HG02884 (cell line): ENCODE results near the gene CPXM1.
"Not testable (repeated sequence)": the region's sequence is repeated elsewhere in the genome, so short reads cannot be mapped to it uniquely, and the experiment has no call there.

Experiments used
- ATAC-seq: cut with Tn5 transposase; IDR thresholded peaks from one replicate; pipeline ENCODE4 v1.9.1; 2021; ENCODE audit warnings: mild to moderate bottlenecking, moderate library complexity; ENCODE audit not compliant: unreplicated experiment

The CPXM1 gene

DNA sequence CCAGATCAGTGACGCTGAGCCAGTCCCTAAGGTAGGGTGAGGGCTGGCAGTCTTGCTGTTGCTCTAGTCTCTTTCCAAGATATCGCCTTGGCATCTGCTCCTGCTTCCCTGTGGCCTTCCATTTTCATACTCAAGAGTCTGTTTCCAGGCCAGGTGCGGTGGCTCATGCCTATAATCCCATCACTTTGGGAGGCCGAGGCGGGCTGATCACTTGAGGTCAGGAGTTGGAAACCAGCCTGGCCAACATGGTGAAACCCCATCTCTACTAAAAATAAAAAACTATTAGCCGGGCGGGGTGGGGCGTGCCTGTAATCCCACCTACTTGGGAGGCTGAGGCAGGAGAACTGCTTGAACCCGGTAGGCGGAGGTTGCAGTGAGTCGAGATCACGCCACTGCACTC is 30.3 kb downstream of the CPXM1 start:
- not testable (repeated sequence) for ATAC-seq

GRCh38 chr20:2768632-2769015 is 31.8 kb downstream of the CPXM1 start:
- ATAC-seq, result no peak

DNA sequence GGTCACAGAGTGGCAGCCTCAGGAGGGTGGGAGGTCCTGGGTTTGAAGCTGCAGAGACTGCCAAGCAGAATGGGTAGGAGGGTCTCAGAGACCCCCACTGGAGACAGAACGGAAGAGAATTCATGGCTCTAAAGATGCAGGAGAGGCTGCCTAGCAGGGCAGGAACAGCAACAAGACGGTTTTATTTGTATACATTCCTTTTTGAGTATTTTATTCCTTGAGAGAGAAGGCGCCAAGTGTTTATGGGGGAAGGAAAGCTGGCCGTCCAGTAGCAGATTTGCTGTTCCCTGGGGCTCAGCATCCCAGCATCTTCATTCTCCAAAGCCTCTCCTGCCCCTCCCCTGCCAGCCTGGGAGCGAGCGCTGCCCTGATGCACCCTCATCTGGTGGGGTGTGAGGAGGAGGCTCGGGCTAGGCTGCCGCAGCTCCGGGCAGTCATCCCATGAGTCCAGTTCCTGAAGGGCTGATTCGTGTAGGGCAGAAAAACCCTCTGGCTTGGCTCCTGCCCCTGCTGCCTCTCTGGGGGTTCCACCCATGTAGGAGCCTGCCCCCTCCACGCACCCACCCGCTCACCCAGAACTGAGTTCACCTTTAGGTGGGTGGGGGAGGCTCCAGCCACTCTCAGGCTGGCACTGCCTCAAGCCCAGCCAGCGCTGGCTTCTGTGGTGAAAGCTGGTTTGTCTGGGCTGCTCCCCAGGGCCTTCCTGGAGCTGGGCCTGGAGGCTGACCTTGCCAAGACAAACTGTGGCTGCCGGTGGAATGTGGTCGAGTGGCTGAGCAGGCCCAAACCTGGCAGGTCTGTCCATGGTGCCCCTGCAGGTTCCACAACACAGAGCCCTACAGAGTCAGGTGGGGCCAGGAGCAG is 32.4 kb downstream of the CPXM1 start:
- ATAC-seq, result no peak

GRCh38 chr20:2763186-2763585 is 37.2 kb downstream of the CPXM1 start:
- no peak for ATAC-seq

GRCh38 chr20:2762578-2763131 is 37.8 kb downstream of the CPXM1 start:
- ATAC-seq, result no peak

GRCh38 chr20:2761885-2762284 is 38.5 kb downstream of the CPXM1 start:
- ATAC-seq, result no peak

DNA sequence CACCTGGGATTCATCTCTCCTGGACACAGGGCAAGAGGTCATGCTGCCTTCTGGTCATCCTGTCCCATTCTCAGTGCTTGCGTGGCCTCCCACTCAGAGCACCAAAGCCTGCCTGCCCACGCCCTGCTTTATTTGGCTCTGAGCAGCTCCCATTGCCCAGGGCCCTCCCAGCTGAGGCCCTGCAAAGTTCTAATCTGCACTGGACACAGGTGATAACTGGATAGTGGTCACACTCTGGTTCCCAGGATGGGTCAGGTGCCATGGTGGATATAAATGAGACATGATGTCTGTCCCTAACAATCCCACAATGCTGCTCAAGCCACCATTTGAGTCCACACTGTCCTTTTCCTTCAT is 39.5 kb downstream of the CPXM1 start:
- no peak for ATAC-seq

DNA sequence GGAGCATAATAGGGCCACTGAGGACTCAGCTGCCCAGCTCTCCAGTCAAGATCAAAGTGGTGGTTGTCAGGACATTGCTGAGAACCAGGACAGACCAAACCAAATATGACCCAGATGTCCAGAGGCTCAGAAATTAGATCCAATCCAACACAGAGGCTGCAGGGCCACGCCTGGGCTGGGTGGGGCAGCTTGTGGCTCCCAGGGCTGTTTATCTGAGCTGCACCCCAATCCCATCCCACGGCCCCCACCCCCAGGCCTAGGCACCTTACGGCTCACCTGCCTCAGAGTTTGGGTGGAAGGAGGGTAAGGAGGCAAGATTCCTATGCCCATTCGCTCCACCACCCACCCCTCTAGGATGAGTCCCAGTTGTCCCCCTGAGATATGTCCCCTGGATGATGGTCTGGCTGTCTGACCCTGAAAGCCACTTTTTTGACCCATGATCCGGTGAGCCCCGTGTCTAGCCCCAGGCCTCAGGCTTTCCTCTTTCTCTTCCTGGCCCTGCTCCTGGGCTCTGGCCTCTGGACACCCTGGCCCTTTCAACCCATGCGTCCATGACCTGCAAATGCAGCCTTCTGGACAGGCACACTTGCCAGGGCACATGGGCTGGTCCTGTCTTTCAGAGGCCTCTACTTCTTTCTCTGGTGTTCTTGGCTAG is 40.0 kb downstream of the CPXM1 start:
- no peak for ATAC-seq

DNA sequence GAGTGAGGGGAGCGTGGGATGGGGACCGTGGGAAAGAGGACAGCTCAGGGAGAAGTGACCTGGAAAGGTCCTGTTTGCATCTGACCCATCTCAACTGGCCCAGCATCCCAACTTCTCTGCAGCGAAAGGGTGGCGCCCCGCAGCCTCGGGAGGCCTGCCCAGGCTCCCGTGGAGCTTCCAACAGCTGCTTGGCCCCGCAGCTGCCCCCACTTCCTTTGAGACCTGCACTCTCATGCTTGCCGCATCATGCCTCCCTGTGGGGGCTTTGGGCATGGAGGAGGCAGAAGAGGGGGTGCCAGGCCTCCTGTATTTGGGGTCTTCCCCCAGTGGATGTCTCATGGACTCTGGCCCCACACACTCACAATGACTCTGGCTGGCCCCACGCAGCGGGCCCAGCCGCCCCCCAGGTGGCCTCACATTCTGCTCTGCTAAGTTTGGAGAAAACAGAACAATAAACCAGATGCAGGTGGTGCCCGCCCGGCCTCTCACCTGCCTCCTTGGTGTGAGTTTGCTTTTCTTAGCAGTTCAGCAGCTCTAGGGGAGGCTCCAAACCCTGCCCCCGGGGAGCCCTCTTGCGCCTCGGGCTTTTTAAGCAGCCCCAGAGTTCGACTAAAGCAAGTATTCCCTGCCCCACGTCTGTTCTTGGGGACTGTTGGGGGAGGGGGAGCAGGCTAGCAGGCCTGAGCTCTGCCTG is 40.7 kb downstream of the CPXM1 start:
- no peak for ATAC-seq

- ATAC-seq, result no peak
Measured at GRCh38 chr20:2759143-2759542, 41.3 kb downstream of the CPXM1 start.

DNA sequence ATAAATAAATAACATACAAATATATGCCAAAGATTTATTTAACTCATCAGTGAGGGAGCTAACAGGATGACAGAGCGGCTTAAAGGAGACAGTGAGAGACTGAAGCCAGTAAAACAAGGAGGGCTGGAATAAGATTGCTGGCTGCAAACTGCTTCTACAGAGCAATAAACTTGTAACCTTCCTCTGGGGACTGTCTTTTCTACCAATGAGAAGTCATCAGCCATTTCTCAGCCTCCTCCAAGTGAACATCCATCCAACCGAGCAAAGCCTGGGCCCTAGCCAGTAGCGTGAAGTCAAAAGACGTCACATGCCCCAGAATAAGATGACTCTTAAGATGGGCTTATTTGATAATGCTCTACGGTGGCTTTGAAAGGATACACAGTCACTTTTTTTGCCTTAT is 42.5 kb downstream of the CPXM1 start:
- ATAC-seq, result no peak

DNA sequence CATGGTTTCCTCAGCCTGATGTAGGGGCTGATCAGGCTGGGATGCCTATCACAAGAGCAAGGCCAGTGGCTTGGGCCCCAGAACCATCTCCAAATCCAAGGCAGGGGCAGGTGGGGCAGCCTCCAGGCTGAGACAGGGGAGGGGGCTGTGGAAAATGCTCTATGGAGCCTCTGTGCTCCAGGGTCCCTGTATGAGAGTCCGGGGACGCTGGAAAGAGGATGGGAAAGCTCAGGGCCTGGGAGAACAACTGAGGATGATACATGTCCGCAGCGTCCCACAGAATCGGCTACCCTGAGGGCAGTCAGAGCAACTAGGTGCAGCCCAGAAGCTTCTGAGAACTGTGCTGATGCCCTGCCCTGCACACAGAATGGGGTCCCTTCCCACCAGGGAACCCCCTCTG is 43.4 kb downstream of the CPXM1 start:
- no peak for ATAC-seq

- ATAC-seq, result no peak
Measured at GRCh38 chr20:2756056-2756611, 44.3 kb downstream of the CPXM1 start.

DNA sequence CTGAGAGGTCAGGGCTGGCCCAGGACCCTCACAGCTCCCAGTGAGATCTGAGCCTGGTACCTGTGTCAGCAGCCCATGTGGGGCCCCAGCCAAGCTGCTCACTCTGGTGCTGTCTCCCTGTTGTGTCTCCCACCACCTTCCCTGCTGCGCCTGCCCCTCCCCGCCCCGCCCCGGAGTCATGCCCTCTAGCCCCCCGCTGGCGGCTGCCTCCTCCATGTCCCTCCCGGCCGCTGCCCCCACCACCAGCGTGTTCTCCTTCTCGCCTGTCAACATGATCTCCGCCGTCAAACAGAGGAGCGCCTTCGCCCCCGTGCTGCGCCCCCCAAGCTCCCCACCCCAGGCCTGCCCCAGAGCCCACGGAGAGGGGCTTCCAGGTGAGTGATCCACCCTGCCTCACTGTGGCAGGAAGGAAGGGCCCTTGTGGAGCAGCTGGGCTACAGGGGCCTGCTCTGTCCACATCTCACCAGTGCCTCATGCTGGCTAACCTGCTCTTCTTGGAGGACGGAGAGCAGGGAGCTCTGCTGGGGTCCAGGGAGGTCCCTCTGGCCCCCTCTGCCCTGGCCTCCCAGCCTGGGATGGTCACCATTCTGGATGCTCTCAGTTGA is 44.9 kb downstream of the CPXM1 start:
- ATAC-seq, result no peak

DNA sequence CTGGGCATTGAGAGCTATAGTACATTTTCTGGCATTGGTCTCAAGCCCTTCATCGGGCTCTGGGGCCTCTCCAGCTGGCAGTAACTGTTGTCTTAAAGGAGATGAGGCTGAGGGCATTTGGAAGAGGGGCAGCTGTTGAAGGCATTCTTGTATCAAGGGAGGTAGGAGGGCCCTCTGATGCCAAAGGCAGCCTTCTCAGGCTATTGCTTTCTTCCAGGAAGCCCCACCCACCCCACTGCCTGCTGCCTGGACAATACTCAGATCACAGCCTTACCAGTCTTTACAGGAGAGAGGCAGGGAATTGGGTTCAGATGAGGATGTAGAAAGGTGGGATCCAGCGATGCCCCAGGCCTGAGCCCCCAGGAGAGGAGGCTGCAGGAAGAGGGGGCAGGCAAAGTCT is 46.0 kb downstream of the CPXM1 start:
- ATAC-seq, result no peak

DNA sequence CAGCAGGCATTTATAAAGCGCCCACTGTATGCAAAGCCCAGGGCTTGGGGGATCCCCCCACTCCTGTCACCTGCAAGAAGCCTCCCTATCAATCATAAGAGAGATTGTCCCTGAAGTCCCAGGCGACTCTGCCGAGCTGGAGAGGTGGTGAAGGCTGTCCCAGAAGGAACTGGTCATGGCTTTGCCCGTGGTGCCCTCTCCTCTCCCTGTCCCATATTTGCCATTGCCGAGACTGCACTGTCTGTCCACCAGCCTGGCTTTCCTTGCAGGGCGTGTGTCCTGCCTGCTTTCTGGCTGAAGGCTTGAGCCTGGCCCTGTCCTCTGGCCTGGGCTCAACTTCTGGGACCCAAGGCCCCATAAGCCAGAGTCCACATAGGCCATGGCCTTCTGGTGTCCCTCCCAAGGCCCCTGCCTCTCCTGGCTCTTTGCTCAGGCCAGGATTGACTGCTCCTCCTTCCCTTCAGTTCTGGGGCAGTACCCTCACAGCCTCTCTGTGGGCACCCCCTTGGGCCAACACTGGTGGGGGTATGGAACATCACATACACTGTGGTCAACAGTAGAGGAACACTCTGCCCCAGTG is 46.9 kb downstream of the CPXM1 start:
- ATAC-seq, result no peak

DNA sequence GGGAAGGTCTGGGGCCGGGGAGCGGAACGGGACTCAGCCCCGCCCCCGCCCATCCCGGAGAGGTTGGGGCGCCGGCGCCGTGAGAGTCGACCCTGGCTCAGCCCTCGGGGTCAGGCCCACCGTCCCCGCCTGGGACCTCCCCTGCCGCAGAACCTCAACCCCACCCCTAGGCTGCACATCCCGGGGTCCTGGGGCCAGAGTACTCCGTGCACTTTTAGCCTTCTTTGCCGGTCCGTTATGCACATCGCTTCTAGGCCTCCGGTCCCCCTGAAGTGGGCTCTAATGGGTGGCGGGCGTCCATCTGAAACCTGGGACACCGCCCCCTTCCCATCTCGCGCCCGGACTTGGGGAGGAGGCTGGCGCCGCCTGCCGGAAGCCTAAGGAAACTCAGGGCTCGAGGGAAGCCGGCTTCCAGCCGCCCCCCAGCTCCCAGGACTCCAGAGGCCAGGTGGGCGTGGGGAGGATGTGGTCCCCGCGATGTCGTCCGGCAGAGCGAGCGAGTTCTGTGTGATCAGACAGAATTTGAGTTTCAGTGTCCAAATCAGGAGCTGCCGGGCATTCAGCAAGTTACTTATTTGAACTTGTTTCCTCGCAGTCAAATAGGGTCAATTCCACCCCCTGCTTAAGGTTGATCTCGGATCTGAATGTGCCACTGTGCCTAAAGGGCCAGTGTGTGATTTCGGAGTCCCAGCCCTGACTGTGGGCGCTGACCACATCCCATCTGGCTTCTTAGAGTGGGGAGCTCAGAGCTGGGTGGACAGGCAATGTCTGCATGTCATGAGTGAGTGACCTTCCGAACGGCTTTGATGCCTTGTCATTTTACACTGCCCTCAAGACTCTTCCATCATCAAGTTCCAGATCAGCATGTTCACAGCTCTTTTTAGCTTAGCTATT is 47.6 kb downstream of the CPXM1 start:
- ATAC-seq, result no peak

- no peak for ATAC-seq
Measured at GRCh38 chr20:2751878-2752566, 48.4 kb downstream of the CPXM1 start.

- no peak for ATAC-seq
Measured at GRCh38 chr20:2751347-2751877, 49.0 kb downstream of the CPXM1 start.
